Gastrocnemius medialis (tissue), 4 donors: ENCODE results near the gene ST8SIA5. TPM values are rescaled to one million over a fixed set of nuclear protein-coding genes. Genes with fewer than 3 reads are reported as not detected.

Source experiments
- ATAC-seq, 2 donors: fragments of 150-250 bp; one replicate each; pipeline ENCODE4 v1.9.1; 2016
- DNase-seq, 2 donors: peaks; one replicate each; pipeline ENCODE4 v3.0.0-alpha.2; 2019
- H3K27ac ChIP-seq, 4 donors: fragments of 200-600 bp; sonication (generic); 1 replicate in 1 of 4; 2 replicates in 3 of 4; pipeline ENCODE4 v1.5.1; 2016 to 2018; ENCODE audit warnings: mild to moderate bottlenecking in 2 of 4, moderate library complexity in 1 of 4
- H3K27me3 ChIP-seq, 3 donors: fragments of 200-600 bp; sonication (generic) in 2 of 3; 1 replicate in 1 of 3; 2 replicates in 2 of 3; pipeline versions ENCODE4 v1.5.1 to v1.6.0; 2016 to 2019; ENCODE audit warnings: mild to moderate bottlenecking in 1 of 3, moderate library complexity in 1 of 3
- H3K36me3 ChIP-seq, 2 donors: fragments of 200-600 bp; sonication (generic) in 1 of 2; one replicate each; pipeline ENCODE4 v1.5.1; 2017 to 2018
- H3K4me1 ChIP-seq, 2 donors: fragments of 200-600 bp; sonication (generic) in 1 of 2; one replicate each; pipeline ENCODE4 v1.5.1; 2016 to 2017; ENCODE audit warnings: mild to moderate bottlenecking in 2 of 2
- H3K4me3 ChIP-seq, 4 donors: fragments of 200-600 bp; sonication (generic) in 3 of 4; 1 replicate in 1 of 4; 2 replicates in 3 of 4; pipeline ENCODE4 v1.5.1; 2016 to 2019; ENCODE audit warnings: mild to moderate bottlenecking in 2 of 4
- H3K9me3 ChIP-seq, 3 donors: fragments of 200-600 bp; sonication (generic) in 2 of 3; 1 replicate in 1 of 3; 2 replicates in 2 of 3; pipeline ENCODE4 v1.5.1; 2016 to 2019
- CTCF ChIP-seq, 5 experiments: fragments of 450-650 bp in 3 of 5; fragments of 200-600 bp in 2 of 5; sonication (generic) in 2 of 5; IDR thresholded peaks in 4 of 5; conservative IDR thresholded peaks in 1 of 5; 1 replicate in 4 of 5; 2 replicates in 1 of 5; pipeline ENCODE4 v1.5.1; 2016 to 2019; ENCODE audit warnings: antibody characterized with exemption in 5 of 5, mild to moderate bottlenecking in 3 of 5, moderate library complexity in 3 of 5
- POLR2A ChIP-seq, 2 donors: fragments of 450-650 bp; IDR thresholded peaks; one replicate each; pipeline ENCODE4 v1.6.1; 2017; ENCODE audit warnings: antibody characterized with exemption in 2 of 2, mild to moderate bottlenecking in 2 of 2, moderate library complexity in 2 of 2
- in situ Hi-C, 4 donors: fragments of 200-750 bp; cut with MboI; loops; one replicate each; pipeline versions ENCODE4 v1.15.0 to v1.8.0; 2017; ENCODE audit warnings: low sequenced_read_pairs in 4 of 4
- intact Hi-C: fragments of 100-400 bp; cut with DNase I; formaldehyde crosslinking; loops from one replicate; pipeline ENCODE4 v1.15.1; 2023; ENCODE audit warnings: low total_unique reads
- total RNA-seq, 4 donors: library from RNA; depleted of rRNA; stranded (reverse); fragments of >200 nt; gene quantifications; one replicate each; pipeline versions ENCODE4 v1.1.0 to v1.2.3, GENCODE V29; 2016

ST8SIA5 gene
- total RNA-seq, 4 donors from 2014 or later = 1.7 to 7.7 (median 3.6) TPM

DNA sequence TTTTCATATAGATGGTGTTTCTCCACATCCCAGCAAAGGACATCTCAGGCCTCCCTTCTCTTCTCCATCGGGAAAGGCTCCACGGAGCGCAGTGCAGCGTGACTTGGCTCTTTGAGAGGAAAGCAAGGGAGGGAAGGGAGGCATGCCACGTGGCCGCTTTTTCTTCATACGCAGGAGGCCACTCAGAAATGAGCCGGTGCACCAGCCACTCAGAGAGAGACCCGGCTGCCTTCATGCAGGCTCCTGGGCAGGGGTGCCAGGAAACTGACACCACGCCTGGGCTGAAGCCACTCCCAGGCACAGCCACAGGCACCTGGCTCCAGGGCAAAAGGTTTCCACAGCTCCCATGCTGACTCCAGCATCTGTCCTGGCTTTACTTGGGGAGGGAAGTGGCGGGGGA is 88.7 kb downstream of the ST8SIA5 start:
- Histone ChIP-seq H3K4me1 (peaks cover 5 to 7% of the 10 kb centered on the region in 2 donors), H3K36me3 (no peaks in the 10 kb centered on the region), H3K4me3 (no peak overlapping the region), H3K9me3 (no peaks in the 10 kb centered on the region), H3K27ac (peak overlapping the region in 1 of 4 donors; percentile 45), H3K27me3 (no peaks in the 10 kb centered on the region)
- DNase-seq (peak; percentile 48 to 74), ATAC-seq (peak; percentile 74 to 88)
- in situ Hi-C loops = loop anchor here in 1 of 4 donors (10.0 to 25.0 kb wide), 2 partner anchors 381 to 523 kb away; no protein-coding TSS in a partner anchor
- TF ChIP-seq CTCF (IDR thresholded peaks at IDR 0.05 in 4 of 5, conservative IDR thresholded peaks at IDR 0.05 in 1 of 5) (no peak), POLR2A (IDR thresholded peaks at IDR 0.05) (no peak)
- intact Hi-C loops = no loop called here

DNA sequence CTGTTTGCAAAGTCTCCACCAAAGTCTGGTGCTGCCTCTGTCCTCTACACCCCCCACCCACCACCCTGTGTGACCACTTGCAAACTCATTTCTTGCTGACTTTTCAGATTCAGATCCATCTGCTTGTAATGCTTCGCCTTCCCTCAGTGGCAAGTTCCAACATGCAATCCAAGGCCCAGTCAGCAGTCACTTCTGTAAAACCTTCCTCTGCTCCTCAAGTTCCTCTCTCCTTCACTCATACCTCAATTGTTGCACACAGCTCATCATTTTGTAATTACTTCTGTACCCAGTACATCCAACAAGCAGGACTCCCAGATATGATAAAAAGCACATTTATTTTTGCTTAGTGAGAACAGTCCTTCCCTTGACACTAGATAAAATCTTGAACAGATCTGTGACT is 93.3 kb downstream of the ST8SIA5 start:
- in situ Hi-C loops (loop anchor here in 1 of 4 donors (10.0 to 25.0 kb wide), 2 partner anchors 376 to 519 kb away; no protein-coding TSS in a partner anchor), intact Hi-C loops (no loop called here)
- no peak for DNase-seq
- Histone ChIP-seq H3K36me3 (no peaks in the 10 kb centered on the region), H3K4me1 (peaks cover 3 to 6% of the 10 kb centered on the region in 2 donors), H3K4me3 (no peak overlapping the region), H3K27me3 (no peaks in the 10 kb centered on the region), H3K9me3 (no peaks in the 10 kb centered on the region), H3K27ac (no peak overlapping the region)
- no peak for TF ChIP-seq POLR2A (IDR thresholded peaks at IDR 0.05)
- TF ChIP-seq CTCF (IDR thresholded peaks at IDR 0.05 in 4 of 5, conservative IDR thresholded peaks at IDR 0.05 in 1 of 5) = no peak
- ATAC-seq = no peak

DNA sequence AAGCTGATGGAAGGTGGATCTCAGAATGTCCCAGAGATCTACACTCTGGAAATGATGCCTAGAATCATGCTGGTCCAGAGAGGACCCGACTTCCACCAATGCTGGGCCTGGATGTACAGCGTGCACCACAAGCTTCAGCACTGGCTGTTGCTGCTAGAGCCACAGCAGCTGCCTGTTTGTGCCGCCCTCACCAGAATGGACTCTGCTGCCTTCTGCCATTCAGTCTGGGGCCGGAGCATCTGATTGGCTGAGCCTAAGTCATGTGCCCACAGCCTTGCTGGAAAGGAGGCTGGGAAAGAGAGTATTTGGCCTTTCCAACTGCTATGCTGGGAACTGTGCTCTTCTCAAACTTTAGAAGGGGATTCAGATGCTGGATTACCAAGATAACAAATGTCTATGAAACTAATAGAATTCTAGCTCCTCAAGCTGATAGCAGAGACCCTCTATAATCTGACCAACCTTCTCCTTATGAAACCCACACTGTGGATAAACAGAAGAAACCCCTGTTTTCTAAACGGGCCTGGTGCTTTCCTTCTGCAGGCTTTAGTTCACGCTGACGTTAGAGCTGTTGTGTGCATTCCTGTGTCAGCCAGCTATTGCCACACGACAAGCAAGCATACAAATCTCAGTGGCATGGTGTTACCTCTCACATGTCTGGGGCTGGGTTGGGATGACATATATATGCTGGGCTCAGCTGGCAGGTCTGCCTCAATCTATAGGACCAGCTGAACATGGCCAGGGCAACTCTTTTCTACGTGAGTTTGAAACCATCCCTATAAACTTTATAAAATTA is 95.7 kb downstream of the ST8SIA5 start:
- DNase-seq = peak in 1 of 2 donors; percentile 28
- H3K9me3 ChIP-seq = no peaks in the 10 kb centered on the region
- TF ChIP-seq CTCF (IDR thresholded peaks at IDR 0.05 in 4 of 5, conservative IDR thresholded peaks at IDR 0.05 in 1 of 5) = no peak
- TF ChIP-seq POLR2A (IDR thresholded peaks at IDR 0.05) = no peak
- no peak overlapping the region for H3K4me3 ChIP-seq
- H3K4me1 ChIP-seq = peaks cover 0 to 4% of the 10 kb centered on the region in 2 donors
- intact Hi-C loops = no loop called here
- H3K36me3 ChIP-seq = no peaks in the 10 kb centered on the region
- no peaks in the 10 kb centered on the region for H3K27me3 ChIP-seq
- peak overlapping the region in 1 of 4 donors; percentile 8 for H3K27ac ChIP-seq
- ATAC-seq = peak; percentile 57 to 67
- in situ Hi-C loops = loop anchor here in 1 of 4 donors (10.0 to 25.0 kb wide), 2 partner anchors 374 to 516 kb away; no protein-coding TSS in a partner anchor

DNA sequence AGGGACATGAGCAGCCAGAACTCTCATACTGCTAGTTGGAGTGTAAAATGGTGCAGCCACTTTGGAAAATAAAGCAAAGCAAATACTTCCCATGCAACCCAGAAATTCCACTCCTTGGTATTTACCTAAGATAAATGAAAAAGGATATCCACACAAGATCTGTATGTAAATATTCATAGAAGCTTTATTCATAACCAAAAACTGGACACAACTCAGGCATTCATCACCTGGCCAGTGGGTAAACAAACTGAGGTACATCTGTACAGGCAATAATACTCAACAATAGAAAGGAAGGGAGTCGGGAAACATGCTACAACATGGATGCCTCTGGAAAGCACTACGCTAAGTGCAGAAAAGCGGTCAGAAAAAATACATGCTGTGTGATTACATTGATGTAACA is 97.4 kb downstream of the ST8SIA5 start:
- ATAC-seq (no peak), DNase-seq (no peak)
- Histone ChIP-seq H3K9me3 (no peaks in the 10 kb centered on the region), H3K27ac (no peak overlapping the region), H3K27me3 (no peaks in the 10 kb centered on the region), H3K36me3 (no peaks in the 10 kb centered on the region), H3K4me1 (peaks cover 0 to 4% of the 10 kb centered on the region in 2 donors), H3K4me3 (no peak overlapping the region)
- TF ChIP-seq POLR2A (IDR thresholded peaks at IDR 0.05) = no peak
- TF ChIP-seq CTCF (IDR thresholded peaks at IDR 0.05 in 4 of 5, conservative IDR thresholded peaks at IDR 0.05 in 1 of 5) = no peak
- in situ Hi-C loops = loop anchor here (5.0 to 25.0 kb wide), 6 partner anchors 372 to 515 kb away; a partner anchor contains a TSS
- intact Hi-C loops = no loop called here
